ENCODE results near the gene LHB.
"Not testable (repeated sequence)": the region's sequence is repeated elsewhere in the genome, so short reads cannot be mapped to it uniquely, and the experiment has no call there.

DNA sequence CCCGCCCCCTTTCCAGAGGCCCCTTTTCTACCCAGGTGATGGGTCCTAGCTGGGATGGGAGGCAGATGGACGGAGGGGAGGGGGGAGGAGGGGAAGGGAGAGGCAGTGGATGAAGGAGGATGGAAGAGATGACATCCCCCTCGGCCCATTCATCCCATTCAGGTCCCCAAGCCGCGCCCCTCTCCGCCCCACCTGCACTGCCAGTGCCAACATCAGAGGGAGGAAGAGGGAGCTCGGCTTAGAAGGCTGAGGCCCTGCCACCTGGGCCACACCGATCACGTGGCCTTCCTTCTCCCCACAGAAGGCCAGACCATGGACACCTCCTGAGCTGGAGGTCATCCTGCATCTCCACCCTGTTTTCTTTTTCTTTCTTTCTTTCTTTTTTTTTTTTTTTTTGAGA, 11.8 kb upstream of the LHB start:
- TF ChIP-seq, protein P1, sequence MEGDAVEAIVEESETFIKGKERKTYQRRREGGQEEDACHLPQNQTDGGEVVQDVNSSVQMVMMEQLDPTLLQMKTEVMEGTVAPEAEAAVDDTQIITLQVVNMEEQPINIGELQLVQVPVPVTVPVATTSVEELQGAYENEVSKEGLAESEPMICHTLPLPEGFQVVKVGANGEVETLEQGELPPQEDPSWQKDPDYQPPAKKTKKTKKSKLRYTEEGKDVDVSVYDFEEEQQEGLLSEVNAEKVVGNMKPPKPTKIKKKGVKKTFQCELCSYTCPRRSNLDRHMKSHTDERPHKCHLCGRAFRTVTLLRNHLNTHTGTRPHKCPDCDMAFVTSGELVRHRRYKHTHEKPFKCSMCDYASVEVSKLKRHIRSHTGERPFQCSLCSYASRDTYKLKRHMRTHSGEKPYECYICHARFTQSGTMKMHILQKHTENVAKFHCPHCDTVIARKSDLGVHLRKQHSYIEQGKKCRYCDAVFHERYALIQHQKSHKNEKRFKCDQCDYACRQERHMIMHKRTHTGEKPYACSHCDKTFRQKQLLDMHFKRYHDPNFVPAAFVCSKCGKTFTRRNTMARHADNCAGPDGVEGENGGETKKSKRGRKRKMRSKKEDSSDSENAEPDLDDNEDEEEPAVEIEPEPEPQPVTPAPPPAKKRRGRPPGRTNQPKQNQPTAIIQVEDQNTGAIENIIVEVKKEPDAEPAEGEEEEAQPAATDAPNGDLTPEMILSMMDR (IDR thresholded peaks at IDR 0.05), result not testable (repeated sequence)
- not testable (repeated sequence) for TF ChIP-seq POLR2A (IDR thresholded peaks at IDR 0.05)

Measured in testis (tissue), 2 donors.